NCI-H146 (cell line): ENCODE measurements around the gene PGBD2.
"Not testable (repeated sequence)": the region's sequence is repeated elsewhere in the genome, so short reads cannot be mapped to it uniquely, and the experiment has no call there.

Source experiments
- DNase-seq: peaks from one replicate; lab custom pipeline; 2025; lab: John Stamatoyannopoulos, UW

PGBD2 gene, protein sequence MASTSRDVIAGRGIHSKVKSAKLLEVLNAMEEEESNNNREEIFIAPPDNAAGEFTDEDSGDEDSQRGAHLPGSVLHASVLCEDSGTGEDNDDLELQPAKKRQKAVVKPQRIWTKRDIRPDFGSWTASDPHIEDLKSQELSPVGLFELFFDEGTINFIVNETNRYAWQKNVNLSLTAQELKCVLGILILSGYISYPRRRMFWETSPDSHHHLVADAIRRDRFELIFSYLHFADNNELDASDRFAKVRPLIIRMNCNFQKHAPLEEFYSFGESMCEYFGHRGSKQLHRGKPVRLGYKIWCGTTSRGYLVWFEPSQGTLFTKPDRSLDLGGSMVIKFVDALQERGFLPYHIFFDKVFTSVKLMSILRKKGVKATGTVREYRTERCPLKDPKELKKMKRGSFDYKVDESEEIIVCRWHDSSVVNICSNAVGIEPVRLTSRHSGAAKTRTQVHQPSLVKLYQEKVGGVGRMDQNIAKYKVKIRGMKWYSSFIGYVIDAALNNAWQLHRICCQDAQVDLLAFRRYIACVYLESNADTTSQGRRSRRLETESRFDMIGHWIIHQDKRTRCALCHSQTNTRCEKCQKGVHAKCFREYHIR

DNA sequence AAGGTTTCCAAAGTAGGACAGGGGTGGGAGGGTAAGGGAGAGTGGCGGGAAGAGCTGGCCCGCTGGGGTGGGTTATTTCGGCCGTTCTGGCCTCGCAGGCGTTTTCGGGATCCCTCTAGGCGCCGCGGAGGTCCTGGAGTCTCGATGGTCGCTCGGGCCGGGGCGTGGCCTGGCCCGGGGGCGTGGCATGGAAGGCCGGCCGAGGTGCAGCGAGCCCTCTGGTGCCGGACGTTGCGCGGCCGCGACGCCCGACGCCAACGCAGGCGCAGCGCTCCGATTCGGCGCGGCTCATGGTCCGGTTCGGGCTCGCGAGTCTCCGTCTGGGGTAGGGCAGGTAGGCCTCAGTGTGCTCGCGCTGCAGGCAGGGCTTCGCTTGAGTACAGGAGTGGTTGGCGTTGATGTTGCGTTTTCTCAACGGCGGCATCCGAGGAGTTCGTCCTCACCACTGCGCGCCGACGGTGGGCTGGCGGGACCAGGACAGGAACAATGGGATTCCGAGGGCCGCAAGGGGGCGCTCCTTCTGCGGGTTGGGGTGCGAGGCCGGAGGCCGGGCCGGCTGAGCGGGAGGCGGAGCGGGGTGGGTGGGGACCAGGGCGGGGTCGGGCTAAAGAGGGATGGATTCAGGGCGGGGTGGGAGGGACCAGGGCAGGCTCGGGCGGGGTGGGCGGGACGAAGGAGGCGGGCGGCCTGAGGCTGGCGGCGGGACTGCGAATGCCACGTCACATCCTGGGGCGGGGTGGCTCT is at the start of gene PGBD2:
TSS of gene PGBD2 (plus strand) at position 227 of the 744 bp plus-strand sequence. CDS start 7,628 bp downstream, outside the sequence.
- peak; percentile 95 for DNase-seq

DNA sequence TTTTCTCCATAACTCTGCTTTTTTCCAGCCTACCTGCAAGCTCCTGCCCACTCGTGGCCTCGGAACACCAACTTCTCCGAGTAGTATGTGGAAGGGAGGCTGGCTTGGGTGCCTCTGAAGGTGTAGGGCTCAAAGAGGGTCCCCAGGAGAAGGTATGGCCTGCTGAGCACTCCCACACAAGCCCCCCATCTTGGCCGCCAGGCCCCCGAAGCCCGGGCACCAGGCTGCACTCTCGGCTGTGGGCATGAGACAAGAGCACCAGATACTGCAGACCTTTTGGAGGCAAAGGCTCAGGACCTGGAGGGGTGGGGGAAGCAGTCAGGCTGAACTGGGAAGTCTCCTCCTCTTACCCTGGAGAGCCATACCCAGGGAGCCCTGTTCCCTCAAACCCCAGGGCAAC is 48.8 kb upstream of the PGBD2 start:
- DNase-seq = no peak

DNA sequence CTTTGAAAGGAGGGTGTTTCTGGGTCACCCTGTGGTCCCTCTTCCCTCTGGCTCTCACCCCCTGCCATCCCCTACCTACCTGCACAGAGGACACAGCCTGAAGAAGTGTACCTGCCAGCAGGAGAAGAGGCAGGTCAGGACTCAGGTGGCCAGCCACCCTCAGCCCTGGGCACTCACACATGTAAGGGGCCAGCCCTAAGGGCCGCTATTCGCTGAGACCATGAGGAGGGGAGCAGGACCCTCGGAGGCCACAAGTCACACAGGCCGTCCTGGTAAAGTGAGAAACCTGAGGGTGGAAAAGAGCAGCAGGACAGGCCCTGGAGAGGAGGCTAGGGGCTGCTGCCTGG is 48.3 kb upstream of the PGBD2 start:
- no peak for DNase-seq

DNA sequence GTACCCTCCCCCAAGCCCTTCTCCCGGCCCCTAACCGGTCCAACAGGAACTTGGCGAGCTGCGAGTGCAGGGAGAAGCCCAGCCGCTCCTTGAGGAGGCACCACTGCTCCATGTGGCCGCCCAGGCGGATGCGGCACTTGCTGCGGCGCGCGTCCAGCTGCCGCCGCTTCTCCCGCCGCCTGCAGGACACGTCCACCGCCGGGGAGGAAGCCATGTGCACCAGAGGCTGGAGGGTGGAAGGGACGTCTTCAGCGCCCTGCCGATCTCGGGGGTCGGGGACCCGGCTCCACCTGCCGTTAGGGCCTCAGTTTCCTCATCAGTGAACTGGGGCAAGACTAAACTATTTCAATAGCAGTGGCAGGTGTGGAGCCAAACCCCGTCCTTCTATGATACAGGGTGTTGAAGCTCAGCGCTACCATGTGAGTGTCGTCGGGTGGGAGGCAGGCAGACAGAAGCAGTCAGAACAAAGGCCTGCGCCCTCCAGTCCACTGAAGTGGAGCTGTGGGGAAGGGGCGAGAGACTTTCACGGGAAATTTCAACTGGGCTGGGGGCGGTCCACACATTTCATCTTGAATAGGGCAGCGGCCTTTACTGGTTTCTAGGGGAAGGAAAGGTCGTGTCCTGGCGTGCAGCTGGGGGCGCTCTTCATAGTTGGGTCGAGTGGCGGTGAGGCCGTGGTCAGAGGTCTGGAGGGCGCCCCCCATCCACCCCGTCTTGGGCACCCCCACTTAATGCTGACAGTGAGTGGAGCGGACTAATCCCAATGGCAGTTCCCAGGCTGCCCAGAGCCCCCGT is 47.7 kb upstream of the PGBD2 start:
- peak; percentile 84 for DNase-seq

DNA sequence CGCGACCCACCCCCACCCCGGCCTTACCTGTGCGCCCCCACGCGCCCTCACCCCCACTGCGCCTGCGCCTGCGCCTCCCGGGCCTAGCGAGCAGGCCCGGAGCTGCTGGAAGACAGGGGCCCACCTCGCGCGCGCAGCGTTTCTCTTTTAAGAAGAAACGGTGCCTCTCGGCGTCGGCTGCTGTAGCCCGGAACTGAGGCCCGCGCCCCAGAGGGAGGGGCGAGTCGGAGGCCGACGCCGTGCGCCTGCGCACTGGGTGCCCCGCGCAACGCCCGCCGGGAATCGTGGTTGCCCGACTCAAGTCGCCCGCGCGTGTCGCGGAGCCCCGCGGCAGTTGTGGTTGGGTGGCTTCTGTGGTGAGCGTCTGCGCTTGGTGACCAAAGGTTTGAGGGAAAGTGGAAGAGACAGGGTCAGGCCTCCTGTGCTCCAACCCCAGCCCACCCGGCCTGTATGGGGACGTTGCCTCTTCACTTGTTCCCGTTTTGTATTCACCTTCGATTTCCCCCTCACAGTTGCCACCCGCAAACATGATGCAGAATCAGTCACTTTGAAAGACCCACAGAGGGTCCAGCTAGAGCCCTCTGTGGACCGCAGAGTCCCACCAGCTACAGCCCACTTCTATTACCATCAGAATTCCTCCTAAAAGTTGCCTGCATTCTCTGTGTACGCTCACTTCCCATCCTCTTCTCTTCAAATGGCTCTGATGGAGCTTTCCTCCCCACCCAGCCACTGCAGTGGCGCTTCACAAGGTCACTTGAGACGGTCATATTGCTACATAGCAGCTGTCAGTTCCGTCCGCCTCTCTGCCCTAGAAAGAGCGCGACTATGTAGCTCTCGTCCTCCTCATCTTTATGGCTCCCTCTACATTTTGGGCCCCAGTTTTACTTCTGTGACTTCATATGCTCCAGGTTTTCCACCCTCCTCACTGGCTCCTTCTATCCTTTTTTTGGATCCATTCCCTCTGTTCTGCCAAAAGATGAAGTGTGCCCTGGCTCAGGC is 46.8 kb upstream of the PGBD2 start, which contains the start of gene ZNF692:
TSS of gene ZNF692 (minus strand) at position 195 of the 999 bp plus-strand sequence. CDS start 776 bp downstream, outside the sequence.
- peak; percentile 99 for DNase-seq

DNA sequence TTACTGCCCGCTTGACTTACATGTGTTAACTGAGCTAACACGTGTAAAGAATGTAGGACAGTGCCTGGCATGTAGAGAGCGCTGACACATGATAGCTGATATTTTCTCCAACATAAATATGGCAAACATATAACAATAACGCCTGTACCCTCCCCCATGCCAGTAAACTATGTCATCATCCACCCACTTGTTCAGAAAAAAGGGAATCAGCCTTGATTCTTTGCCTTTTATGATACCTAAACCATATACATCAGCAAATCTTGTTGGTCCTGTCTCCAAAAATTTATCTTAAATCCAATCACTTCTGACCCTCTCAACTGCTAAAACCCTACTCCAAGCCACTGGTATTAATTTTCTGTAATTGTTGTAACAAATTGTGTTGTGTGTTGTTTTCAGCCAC is 46.0 kb upstream of the PGBD2 start:
- no peak for DNase-seq

DNA sequence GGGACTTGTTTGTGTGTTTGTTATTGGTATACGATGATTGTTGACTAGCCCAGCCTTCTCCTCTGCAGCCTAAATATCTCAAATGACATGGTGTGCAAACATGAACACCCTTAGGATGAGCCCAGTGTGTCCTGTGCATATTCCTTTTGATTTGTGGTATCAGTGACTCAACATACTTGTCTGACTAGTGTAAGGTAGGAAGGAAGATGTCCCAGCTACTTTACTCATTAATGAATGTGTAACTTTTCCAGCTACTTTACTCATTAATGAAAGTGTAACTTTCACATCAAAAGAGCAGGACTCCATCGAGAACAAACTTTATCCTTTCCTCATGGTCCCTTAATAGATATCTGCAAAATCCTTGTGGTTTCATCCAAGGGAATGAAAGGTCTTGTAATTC is 44.4 kb upstream of the PGBD2 start:
- no peak for DNase-seq

DNA sequence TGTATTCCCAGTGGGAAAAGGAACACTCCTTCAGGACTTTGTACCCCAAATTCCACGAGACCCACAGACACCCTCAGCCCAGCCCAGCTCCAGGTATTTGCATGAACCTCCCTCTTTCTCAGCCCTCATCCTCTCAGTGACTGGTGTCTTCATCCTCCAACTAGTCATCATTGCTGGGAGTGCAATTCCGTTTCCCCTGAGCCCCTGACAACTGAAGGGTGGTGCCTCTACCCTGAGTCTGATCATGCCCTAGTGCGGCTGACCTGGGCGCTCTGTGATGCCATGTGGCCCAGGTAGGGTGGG is 43.4 kb upstream of the PGBD2 start:
- no peak for DNase-seq

DNA sequence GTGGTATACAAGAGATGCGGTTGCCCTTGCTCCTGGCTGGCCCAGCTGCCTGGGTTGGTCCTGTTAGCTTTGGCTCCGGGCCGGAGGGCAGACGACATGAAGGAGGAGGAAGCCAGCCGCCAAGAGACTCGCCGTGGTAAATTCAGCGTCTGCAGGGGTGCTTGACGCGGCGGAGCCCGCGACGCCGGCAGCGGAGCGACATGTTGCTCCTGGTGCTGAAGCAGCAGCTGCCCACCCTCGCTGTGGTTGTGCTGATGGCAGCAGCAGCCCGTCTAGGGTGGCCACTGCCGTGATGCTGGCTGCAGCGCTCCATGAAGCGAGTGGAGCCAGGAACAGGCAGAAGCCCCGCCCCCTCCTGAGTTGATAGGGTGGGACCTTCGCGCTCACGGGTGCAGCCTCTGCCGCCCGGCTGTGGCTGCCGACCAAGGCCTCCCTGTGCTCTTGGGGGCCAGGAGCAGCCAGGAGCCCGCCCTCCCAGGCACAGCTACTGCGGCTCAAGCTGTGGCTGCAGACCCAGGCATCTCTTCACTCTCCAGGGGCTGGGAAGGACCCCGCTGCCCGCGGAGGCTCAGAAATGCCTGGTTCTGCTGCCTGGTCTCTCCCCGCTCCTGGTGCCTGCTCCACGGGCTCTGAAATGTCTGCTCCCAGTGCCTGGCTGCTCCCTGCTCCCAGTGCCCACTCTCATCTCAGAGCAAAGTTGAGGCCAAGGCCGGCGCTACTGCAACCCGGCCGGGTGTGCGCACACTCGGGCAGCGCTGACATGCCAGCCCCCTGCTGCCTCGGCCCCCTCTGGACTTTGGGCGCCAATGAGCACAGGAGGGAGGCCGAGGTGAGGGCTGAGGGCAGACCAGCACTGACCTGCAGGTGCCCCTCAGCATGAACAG is 42.8 kb upstream of the PGBD2 start:
- peak; percentile 98 for DNase-seq

DNA sequence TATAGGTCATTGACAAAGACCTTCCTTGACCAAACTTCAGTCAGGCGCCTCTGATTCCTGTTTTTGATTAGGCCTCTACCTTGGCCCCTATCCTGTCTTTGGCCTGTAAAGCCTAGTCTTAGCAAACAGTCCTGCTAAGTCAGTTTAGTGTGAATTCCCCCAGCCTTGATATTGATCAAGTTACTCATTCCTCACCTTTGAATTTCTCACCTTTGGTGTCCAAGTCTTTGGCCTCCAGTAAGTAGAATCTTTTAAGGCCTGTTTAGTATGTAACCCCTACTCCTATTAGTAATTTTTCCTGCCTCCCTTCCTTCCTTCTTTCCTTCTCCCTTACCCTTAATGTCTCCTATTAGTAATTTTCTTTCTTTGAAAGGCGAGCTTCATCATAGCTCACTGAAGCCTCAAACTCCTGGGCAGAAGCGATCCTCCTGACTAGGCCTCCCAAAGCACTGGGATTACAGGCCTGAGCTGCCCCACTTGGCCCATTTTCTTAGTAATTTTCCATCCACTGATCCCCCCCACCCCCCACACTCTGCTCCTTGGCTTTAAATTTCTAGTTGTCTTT is 34.1 kb upstream of the PGBD2 start:
- no peak for DNase-seq

DNA sequence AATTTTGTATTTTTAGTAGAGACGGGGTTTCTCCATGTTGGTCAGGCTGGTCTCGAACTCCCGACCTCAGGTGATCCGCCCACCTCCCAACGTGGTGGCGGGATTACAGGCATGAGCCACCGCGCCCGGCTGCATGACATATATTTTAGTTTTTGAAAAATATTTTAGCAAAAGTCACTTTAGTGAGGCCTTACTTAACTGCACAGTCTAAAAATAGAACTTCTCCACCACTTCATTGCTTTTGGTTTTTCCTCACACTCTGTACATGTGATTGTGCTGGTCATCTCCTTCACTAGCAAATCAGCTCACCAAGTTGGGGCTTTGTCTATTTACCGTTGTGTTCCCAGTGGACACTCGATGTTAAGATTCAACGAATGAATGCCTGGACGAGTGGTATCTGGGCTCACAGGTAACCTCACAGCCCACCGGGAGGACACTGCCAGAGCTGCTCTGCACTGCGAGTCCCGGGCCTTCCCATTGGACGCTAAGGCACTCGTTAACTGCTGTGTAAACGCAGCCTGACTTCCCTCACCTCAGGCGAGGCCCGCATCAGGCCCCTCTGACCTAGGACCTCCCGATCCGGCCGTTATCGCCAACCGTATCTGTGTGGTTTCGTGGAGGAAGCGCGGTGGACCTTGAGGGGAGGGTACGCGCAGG is 33.2 kb upstream of the PGBD2 start:
- peak; percentile 95 for DNase-seq

DNA sequence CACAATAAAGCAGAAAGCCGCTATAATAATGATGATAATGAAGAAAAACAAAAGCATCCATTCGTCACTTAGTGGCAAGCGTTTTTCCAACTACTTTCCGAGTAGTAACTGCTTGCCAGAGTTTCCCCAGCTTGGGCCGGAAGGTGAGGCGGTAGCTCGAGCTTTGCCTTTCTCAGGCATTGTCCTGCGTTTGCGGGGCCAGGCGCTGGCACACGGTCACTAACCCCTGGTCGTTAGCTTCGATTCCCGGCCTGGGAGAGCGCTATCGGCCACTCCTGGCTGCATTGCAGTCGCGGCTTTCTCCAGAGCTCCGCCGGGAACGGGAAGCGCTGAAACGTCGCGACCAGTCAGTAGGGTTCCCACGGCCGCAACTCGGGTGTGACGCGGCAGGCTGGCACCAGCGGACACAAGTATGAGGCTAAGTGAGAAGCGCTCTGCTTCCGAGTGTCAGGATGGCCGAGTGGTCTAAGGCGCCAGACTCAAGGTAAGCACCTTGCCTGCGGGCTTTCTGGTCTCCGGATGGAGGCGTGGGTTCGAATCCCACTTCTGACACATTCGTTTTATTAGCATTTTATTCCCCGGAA is 32.5 kb upstream of the PGBD2 start:
- DNase-seq = peak; percentile 97

DNA sequence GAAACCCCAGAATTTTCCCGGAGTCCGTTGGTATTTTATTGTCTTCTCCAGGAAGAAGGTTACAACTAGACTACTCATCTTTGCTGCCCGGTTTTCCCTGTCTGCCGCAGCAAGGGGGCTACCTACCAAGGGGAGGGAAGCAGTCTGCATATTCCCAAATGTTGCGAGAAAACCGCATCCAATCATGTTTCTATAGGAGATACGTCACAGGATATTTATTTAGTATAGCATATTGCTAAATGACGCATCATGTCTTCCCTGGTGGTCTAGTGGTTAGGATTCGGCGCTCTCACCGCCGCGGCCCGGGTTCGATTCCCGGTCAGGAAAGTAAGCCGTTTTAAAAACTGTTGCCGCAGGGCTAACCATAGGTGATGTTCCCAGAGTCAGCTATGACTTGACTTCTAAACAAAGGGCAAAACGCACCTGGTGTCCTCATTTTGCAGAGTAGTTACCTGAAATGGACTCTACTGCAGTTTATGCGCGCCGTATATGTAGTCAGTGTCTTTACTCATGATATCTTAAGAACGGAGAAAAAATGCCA is 32.0 kb upstream of the PGBD2 start:
- DNase-seq = peak; percentile 96

DNA sequence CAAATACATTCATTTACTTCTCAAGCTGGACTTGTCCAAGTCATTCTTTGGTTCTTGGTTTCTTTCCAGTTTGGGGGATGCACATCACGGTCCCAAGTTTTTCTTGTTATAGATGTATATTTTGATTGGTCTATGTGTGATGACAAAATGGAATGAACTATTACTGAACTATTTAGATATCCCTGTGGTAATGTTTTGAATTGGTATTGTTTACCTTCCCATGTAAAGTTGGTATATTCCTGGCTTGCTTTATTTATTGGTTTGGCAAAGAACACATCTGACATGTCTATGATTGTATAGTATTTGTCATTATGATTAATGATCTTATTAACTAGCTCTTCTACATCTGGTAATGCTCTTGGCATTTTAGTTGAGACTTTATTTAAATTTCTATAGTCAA is 24.8 kb upstream of the PGBD2 start:
- DNase-seq = no peak

DNA sequence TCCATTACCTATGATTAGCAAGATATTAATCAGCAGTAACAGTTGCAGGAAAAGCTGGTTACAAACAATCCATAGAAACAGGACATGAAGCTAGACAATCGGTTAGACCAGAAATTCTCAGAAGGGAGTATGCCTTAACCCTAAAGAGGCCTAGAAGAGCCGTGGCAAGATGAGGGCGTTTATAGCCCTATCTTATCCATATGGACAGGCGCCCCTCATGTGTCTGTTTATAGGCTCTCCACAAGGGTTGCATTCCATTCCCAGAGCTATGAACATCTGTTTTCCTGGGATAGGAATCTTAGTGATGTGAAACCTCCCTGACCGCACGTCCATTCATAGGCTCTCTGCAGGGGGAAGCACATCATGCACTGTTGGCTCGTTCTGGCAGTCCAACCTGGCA is 23.6 kb upstream of the PGBD2 start:
- DNase-seq = not testable (repeated sequence)

DNA sequence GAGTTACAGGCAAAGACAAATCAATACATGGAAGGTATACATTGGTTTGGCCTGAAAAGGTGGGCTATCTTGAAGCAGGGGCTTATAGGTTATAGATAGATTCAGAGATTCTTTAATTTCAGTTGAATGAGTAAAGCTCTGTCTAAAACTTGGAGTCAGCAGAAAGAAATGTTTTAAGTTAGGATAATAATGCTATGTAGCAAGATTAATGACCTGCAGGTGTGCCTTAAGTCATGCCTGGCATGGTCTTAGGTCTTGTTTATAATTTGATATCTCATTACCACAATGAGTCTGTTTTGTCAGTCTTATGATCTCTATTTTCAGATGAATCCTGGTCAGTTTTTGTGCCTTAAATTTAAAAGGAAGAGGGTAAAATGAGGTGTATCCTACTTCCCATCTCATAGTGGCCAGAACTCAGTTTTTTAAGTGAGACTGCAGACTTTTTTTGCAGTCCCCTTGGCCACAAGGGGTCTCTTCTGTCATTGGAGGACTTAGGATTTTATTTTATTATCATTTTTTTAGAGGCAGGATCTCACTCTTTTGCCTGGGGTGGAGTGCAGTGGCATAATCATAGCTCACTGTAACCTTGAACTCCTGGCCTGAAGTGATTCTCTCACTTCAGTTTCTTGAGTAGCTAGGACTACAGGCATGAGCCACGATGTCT is 21.3 kb upstream of the PGBD2 start:
- DNase-seq = no peak

DNA sequence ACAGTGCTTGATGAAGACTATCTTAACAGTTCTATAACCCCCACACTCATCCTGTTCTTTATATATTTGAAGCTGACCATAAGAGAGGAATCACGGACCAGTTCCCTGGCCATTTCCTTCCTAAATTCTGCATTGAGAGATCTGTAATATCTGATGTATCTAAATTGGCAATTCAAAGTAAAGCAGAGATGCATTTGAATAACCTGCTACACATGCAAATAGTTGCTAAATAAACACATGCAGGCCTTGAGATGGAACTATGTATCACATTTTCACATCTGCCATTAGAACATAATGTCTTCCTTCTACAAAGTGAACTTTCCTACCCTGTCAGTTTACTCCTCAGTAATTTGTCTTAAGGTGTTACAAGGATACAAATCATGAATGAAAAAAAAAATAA is 20.4 kb upstream of the PGBD2 start:
- no peak for DNase-seq
